ENCODE data around the gene ASB12.

The ASB12 gene

DNA sequence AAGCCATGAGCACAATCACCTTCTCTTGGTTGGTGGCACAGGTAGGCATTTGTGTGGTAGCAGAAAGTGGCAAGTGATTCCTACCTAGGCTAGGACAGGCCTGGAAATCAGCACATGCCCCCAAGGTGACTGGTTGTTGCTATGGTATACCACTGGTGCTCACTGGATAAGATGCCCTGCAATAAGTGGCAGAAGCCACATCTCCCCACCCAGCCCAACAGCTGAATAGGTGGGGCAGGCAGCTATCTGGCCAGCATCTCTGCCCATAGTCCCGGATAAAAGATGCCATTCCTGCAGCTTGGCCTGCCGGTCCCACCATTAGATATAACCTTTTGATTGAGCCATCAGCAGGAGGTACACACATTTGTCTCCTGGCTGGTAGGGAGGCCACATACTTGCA is 46.0 kb downstream of the ASB12 start:
- DNase-seq, result no peak

DNA sequence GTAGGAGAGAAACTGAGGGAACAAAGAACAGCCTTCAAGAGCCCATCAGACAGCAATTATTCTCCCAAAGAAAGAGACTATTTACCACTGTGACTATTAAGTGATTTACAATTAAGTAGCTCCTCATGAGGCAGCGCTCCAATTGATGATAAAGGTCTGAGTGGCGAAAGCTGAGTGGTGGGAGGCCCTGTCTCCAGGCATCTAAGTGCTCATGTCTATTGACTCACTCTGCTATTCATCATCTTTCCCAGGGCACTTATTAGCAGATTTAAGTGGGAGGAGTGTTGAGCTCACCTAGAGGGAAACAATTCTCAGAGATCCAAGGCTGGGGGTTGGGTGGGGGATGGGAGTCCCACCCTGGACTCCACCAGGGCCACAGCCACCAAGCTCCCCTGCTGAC is 48.2 kb downstream of the ASB12 start:
- DNase-seq, result no peak

DNA sequence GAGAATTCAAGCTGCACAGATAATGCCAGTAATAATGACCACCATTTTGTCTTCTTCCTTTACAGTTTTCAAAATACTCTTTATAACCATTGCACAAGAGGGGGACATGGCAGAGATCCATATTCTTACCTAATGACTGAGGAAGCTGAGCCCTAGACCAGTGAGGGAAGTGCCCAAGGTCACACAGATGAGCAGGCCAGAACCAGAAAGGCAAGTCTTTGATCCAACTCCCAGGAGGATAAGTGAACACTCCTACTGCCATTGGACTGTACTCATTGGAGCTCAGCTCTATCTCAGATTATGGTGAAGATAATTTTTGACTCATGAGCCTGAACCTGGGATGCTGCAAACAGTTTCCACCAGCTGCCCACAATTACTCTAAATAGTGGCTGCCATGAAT is 53.5 kb downstream of the ASB12 start:
- DNase-seq, result no peak
